Measurements from ENCODE around the gene UIMC1. TPM values are rescaled to one million over a fixed set of nuclear protein-coding genes. Genes with fewer than 3 reads are reported as not detected.

Gene UIMC1
- total and polyA plus RNA-seq, 2 donors from 2014 or later = 16.2 to 37.9 TPM

- intact Hi-C loops (cut with DNase I) = no loop called here
- H3K27ac ChIP-seq (ENCODE audit: low read depth in 2 of 2, low read length in 2 of 2) = no peak overlapping the region
- H3K36me3 ChIP-seq (ENCODE audit: control insufficient read depth in 2 of 3, insufficient read depth in 3 of 3, low read length in 3 of 3) = peaks cover 10 to 27% (median 11%) of the 10 kb centered on the region in 3 donors
- DNase-seq = no peak
- H3K9ac ChIP-seq (ENCODE audit: low read length in 3 of 3) = no peak overlapping the region
- no peaks in the 10 kb centered on the region for H3K4me1 ChIP-seq (ENCODE audit: control insufficient read depth in 2 of 3, insufficient read depth in 2 of 3, low read depth in 1 of 3, low read length in 3 of 3)
- TF ChIP-seq CTCF (IDR thresholded peaks at IDR 0.05; ENCODE audit: borderline replicate concordance, extremely low read depth, insufficient read depth) = no peak
- no peak overlapping the region for H3K4me3 ChIP-seq (ENCODE audit: low read length in 3 of 3)
- H3K27me3 ChIP-seq (ENCODE audit: control insufficient read depth, insufficient read depth, low read length) = no peaks in the 10 kb centered on the region
- no peaks in the 10 kb centered on the region for H3K9me3 ChIP-seq (ENCODE audit: control insufficient read depth in 2 of 3, insufficient read depth in 1 of 3, low read length in 3 of 3)
- no peak for FAIRE-seq
These were observed 39.1 kb upstream of the UIMC1 start for GRCh38 chr5:177045631-177046030.

GRCh38 chr5:177044641-177045040 is 38.1 kb upstream of the UIMC1 start:
- peaks cover 10 to 27% (median 10%) of the 10 kb centered on the region in 3 donors for H3K36me3 ChIP-seq (ENCODE audit: control insufficient read depth in 2 of 3, insufficient read depth in 3 of 3, low read length in 3 of 3)
- FAIRE-seq (no peak), DNase-seq (no peak)
- no peaks in the 10 kb centered on the region for H3K27me3 ChIP-seq (ENCODE audit: control insufficient read depth, insufficient read depth, low read length)
- intact Hi-C loops (cut with DNase I) = no loop called here
- H3K9me3 ChIP-seq (ENCODE audit: control insufficient read depth in 2 of 3, insufficient read depth in 1 of 3, low read length in 3 of 3) = no peaks in the 10 kb centered on the region
- H3K9ac ChIP-seq (ENCODE audit: low read length in 3 of 3) = no peak overlapping the region
- no peak for TF ChIP-seq CTCF (IDR thresholded peaks at IDR 0.05; ENCODE audit: borderline replicate concordance, extremely low read depth, insufficient read depth)
- H3K4me1 ChIP-seq (ENCODE audit: control insufficient read depth in 2 of 3, insufficient read depth in 2 of 3, low read depth in 1 of 3, low read length in 3 of 3) = no peaks in the 10 kb centered on the region
- H3K27ac ChIP-seq (ENCODE audit: low read depth in 2 of 2, low read length in 2 of 2) = no peak overlapping the region
- H3K4me3 ChIP-seq (ENCODE audit: low read length in 3 of 3) = no peak overlapping the region

GRCh38 chr5:177043958-177044357 is 37.4 kb upstream of the UIMC1 start:
- DNase-seq (peak in 1 of 5 donors; percentile 8), FAIRE-seq (no peak)
- no peak overlapping the region for H3K4me3 ChIP-seq (ENCODE audit: low read length in 3 of 3)
- intact Hi-C loops (cut with DNase I) = no loop called here
- TF ChIP-seq CTCF (IDR thresholded peaks at IDR 0.05; ENCODE audit: borderline replicate concordance, extremely low read depth, insufficient read depth) = no peak
- H3K36me3 ChIP-seq (ENCODE audit: control insufficient read depth in 2 of 3, insufficient read depth in 3 of 3, low read length in 3 of 3) = peaks cover 10 to 22% (median 10%) of the 10 kb centered on the region in 3 donors
- H3K27me3 ChIP-seq (ENCODE audit: control insufficient read depth, insufficient read depth, low read length) = no peaks in the 10 kb centered on the region
- no peak overlapping the region for H3K9ac ChIP-seq (ENCODE audit: low read length in 3 of 3)
- H3K4me1 ChIP-seq (ENCODE audit: control insufficient read depth in 2 of 3, insufficient read depth in 2 of 3, low read depth in 1 of 3, low read length in 3 of 3) = no peaks in the 10 kb centered on the region
- H3K9me3 ChIP-seq (ENCODE audit: control insufficient read depth in 2 of 3, insufficient read depth in 1 of 3, low read length in 3 of 3) = no peaks in the 10 kb centered on the region
- no peak overlapping the region for H3K27ac ChIP-seq (ENCODE audit: low read depth in 2 of 2, low read length in 2 of 2)

GRCh38 chr5:177043114-177043513 is 36.5 kb upstream of the UIMC1 start:
- peaks cover 10 to 22% (median 10%) of the 10 kb centered on the region in 3 donors for H3K36me3 ChIP-seq (ENCODE audit: control insufficient read depth in 2 of 3, insufficient read depth in 3 of 3, low read length in 3 of 3)
- no peaks in the 10 kb centered on the region for H3K9me3 ChIP-seq (ENCODE audit: control insufficient read depth in 2 of 3, insufficient read depth in 1 of 3, low read length in 3 of 3)
- no peaks in the 10 kb centered on the region for H3K27me3 ChIP-seq (ENCODE audit: control insufficient read depth, insufficient read depth, low read length)
- no peak for TF ChIP-seq CTCF (IDR thresholded peaks at IDR 0.05; ENCODE audit: borderline replicate concordance, extremely low read depth, insufficient read depth)
- intact Hi-C loops (cut with DNase I) = no loop called here
- no peak overlapping the region for H3K4me3 ChIP-seq (ENCODE audit: low read length in 3 of 3)
- H3K4me1 ChIP-seq (ENCODE audit: control insufficient read depth in 2 of 3, insufficient read depth in 2 of 3, low read depth in 1 of 3, low read length in 3 of 3) = no peaks in the 10 kb centered on the region
- H3K9ac ChIP-seq (ENCODE audit: low read length in 3 of 3) = no peak overlapping the region
- H3K27ac ChIP-seq (ENCODE audit: low read depth in 2 of 2, low read length in 2 of 2) = no peak overlapping the region
- FAIRE-seq (no peak), DNase-seq (no peak)
